GM19239 (cell line): ENCODE results near the gene ARF1.

Experiments used
- DNase-seq: peaks from one replicate; pipeline ENCODE4 v3.0.0; 2011; ENCODE audit warnings: low spot score; ENCODE audit not compliant: insufficient read length
- FAIRE-seq: peaks from 2 replicates; lab custom pipeline; 2011; peaks lifted over from hg19 to GRCh38; lab: Jason Lieb, UNC

The ARF1 gene

GRCh38 chr1:228144193-228144992 is 61.9 kb downstream of the ARF1 start:
- FAIRE-seq, result no peak
- DNase-seq, result no peak

- FAIRE-seq (no peak), DNase-seq (no peak)
Measured at GRCh38 chr1:228144993-228145343, 62.5 kb downstream of the ARF1 start.

- no peak for DNase-seq
- FAIRE-seq, result no peak
Measured at GRCh38 chr1:228145463-228146416, 63.2 kb downstream of the ARF1 start.

GRCh38 chr1:228146417-228147150 is 64.1 kb downstream of the ARF1 start:
- FAIRE-seq, result no peak
- DNase-seq, result no peak

GRCh38 chr1:228147151-228147693 is 64.7 kb downstream of the ARF1 start:
- FAIRE-seq, result no peak

GRCh38 chr1:228147768-228148167 is 65.3 kb downstream of the ARF1 start:
- FAIRE-seq, result no peak

More at GRCh38 chr1:228147151-228147693, 64.7 kb downstream of the ARF1 start:
- DNase-seq, result no peak

GRCh38 chr1:228148196-228148861 is 65.8 kb downstream of the ARF1 start:
- DNase-seq (no peak), FAIRE-seq (no peak)

More at GRCh38 chr1:228147768-228148167, 65.3 kb downstream of the ARF1 start:
- no peak for DNase-seq
